ENCODE data around the gene PTPA. TPM values are rescaled to one million over a fixed set of nuclear protein-coding genes. Genes with fewer than 3 reads are reported as not detected.

The PTPA gene
- total and polyA plus RNA-seq, 9 of the 15 experiments (the other 6 are each of a cell fraction or from before 2014, with no cell fraction given): 1.7 to 121 (median 72.6) TPM

DNA sequence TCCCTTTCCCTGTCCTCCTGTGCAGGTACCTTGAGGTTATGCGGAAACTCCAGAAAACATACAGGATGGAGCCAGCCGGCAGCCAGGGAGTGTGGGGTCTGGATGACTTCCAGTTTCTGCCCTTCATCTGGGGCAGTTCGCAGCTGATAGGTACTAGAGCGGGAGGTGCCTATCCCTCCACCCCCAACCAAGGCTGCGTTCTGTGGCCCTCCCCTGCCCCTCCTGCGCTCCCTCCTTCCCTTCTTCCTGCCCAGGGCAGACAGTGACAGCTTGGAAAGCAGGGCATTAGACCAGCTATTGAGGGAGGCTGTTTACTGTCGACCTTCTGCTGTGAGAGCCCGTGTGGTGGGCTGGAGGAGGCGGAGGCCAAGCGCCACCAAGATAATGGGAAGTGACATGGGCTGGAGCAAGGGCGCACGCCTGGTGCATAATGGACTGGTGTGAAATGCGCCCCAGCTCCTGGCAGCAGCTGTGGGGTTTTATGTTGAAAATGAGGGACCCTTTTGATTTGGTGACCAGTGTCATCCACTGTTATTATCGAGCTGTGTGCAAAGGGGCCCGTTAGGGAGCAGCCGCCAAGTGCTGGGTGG lies 25.3 kb downstream of the PTPA start:
- Histone ChIP-seq H2AFZ (ENCODE audit: low read depth, low read length) (no peak overlapping the region), H3K27ac (ENCODE audit: extremely low read depth, low read depth, low read length) (no peak overlapping the region), H3K4me1 (replicated peaks in 1 of 2; ENCODE audit: control insufficient read depth in 2 of 2, insufficient read depth in 2 of 2, low read length in 2 of 2) (peaks cover 22 to 35% of the 10 kb centered on the region in 2 experiments), H4K20me1 (replicated peaks; ENCODE audit: control insufficient read depth, insufficient read depth, low read length) (no peaks in the 10 kb centered on the region), H3K79me2 (ENCODE audit: control insufficient read depth, insufficient read depth, low read length) (peaks cover 9% of the 10 kb centered on the region), H3K9me1 (ENCODE audit: control insufficient read depth, insufficient read depth, low read length) (no peaks in the 10 kb centered on the region), H3K9me3 (replicated peaks; ENCODE audit: control insufficient read depth, insufficient read depth, low read depth, low read length) (no peaks in the 10 kb centered on the region), H3K4me2 (ENCODE audit: insufficient read depth, low read length) (no peak overlapping the region), H3K4me3 (no peak overlapping the region), H3K36me3 (ENCODE audit: control insufficient read depth, insufficient read depth, low read length) (peaks cover 69% of the 10 kb centered on the region), H3K27me3 (ENCODE audit: control insufficient read depth in 2 of 2, insufficient read depth in 2 of 2, low read length in 2 of 2) (no peaks in the 10 kb centered on the region), H3K9ac (ENCODE audit: insufficient read depth in 1 of 2, low read depth in 2 of 2, low read length in 2 of 2) (peak overlapping the region in 1 of 2 experiments; percentile 67; a peak in 2 of 4 replicates)
- ATAC-seq (no peak), FAIRE-seq (no peak), DNase-seq (ENCODE audit: extremely low read depth in 1 of 4, low spot score in 3 of 4) (no peak)
- 82% methylated on average over 14 of the region's 16 CpGs for WGBS (ENCODE audit: insufficient coverage, low coverage, missing lambda C conversion rate)
- no TSS peak for BruUV-seq (replicated peaks)
- in situ Hi-C loops (cut with MboI): no loop called here
- POLR2A ChIA-PET: interaction anchor here (0.5 to 0.7 kb wide), 4 partner anchors 15 to 515 kb away, joined by 3 read pairs; no protein-coding TSS in a partner anchor
- CTCF ChIA-PET (ENCODE audit: low intra/inter-chr PET ratio): no interaction called here
- TF ChIP-seq, protein P1, sequence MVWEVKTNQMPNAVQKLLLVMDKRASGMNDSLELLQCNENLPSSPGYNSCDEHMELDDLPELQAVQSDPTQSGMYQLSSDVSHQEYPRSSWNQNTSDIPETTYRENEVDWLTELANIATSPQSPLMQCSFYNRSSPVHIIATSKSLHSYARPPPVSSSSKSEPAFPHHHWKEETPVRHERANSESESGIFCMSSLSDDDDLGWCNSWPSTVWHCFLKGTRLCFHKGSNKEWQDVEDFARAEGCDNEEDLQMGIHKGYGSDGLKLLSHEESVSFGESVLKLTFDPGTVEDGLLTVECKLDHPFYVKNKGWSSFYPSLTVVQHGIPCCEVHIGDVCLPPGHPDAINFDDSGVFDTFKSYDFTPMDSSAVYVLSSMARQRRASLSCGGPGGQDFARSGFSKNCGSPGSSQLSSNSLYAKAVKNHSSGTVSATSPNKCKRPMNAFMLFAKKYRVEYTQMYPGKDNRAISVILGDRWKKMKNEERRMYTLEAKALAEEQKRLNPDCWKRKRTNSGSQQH (CRISPR knock-in tag; IDR thresholded peaks at IDR 0.05): no peak
- TF ChIP-seq SRF (CRISPR knock-in tag; IDR thresholded peaks at IDR 0.05) (no peak), ZFP1 (CRISPR knock-in tag; IDR thresholded peaks at IDR 0.05) (no peak), C11orf30 (IDR thresholded peaks at IDR 0.05; ENCODE audit: low read depth) (no peak), E2F3 (CRISPR knock-in tag; IDR thresholded peaks at IDR 0.05) (no peak), CC2D1A (IDR thresholded peaks at IDR 0.05) (no peak), NELFE (IDR thresholded peaks at IDR 0.05; ENCODE audit: insufficient read depth, insufficient read length) (no peak), ZNF561 (CRISPR knock-in tag; conservative IDR thresholded peaks at IDR 0.05) (no peak), GABPB1 (CRISPR knock-in tag; IDR thresholded peaks at IDR 0.05) (no peak), ZNF134 (CRISPR knock-in tag; conservative IDR thresholded peaks at IDR 0.05) (no peak), RNF2 (IDR thresholded peaks at IDR 0.05) (no peak), MCM7 (IDR thresholded peaks at IDR 0.05) (no peak), KLF6 (CRISPR knock-in tag; IDR thresholded peaks at IDR 0.05; ENCODE audit: borderline replicate concordance) (no peak), CBX5 (IDR thresholded peaks at IDR 0.05; ENCODE audit: borderline replicate concordance, low read depth) (no peak), NFYB (IDR thresholded peaks at IDR 0.05; ENCODE audit: extremely low read depth, insufficient read length) (no peak)
- TF ChIP-seq, protein P2, sequence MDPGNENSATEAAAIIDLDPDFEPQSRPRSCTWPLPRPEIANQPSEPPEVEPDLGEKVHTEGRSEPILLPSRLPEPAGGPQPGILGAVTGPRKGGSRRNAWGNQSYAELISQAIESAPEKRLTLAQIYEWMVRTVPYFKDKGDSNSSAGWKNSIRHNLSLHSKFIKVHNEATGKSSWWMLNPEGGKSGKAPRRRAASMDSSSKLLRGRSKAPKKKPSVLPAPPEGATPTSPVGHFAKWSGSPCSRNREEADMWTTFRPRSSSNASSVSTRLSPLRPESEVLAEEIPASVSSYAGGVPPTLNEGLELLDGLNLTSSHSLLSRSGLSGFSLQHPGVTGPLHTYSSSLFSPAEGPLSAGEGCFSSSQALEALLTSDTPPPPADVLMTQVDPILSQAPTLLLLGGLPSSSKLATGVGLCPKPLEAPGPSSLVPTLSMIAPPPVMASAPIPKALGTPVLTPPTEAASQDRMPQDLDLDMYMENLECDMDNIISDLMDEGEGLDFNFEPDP (CRISPR knock-in tag; IDR thresholded peaks at IDR 0.05): no peak
- intact Hi-C loops (cut with micrococcal nuclease): loop anchor here (10.0 kb wide), 1 partner anchor 648 kb away; no protein-coding TSS in a partner anchor
